HEK293 (cell line): ENCODE measurements around the gene SEC23B.

Experiments
- KLF16 ChIP-seq: fragments of 450-650 bp; formaldehyde crosslinking; IDR thresholded peaks from 2 replicates; pipeline ENCODE4 v1.5.1; 2017; ENCODE audit warnings: missing biosample characterization, missing genetic modification characterization
- SP7 ChIP-seq: fragments of 450-650 bp; formaldehyde crosslinking; IDR thresholded peaks from 2 replicates; pipeline ENCODE4 v1.5.1; 2016; ENCODE audit warnings: missing biosample characterization, missing genetic modification characterization
- TCF7L2 ChIP-seq: IDR thresholded peaks from 2 replicates; pipeline ENCODE4 v1.6.1; 2011; ENCODE audit warnings: low read depth, mild to moderate bottlenecking, inconsistent platforms, low read length, moderate library complexity, borderline replicate concordance
- YY1 ChIP-seq: fragments of 450-650 bp; formaldehyde crosslinking; IDR thresholded peaks from 2 replicates; pipeline ENCODE4 v1.5.1; 2018; ENCODE audit warnings: missing biosample characterization, missing genetic modification characterization
- ZNF174 ChIP-seq: fragments of 450-650 bp; formaldehyde crosslinking; IDR thresholded peaks from 2 replicates; pipeline ENCODE4 v1.5.0; 2017; ENCODE audit warnings: missing biosample characterization, mild to moderate bottlenecking, missing genetic modification characterization
- ZNF324 ChIP-seq: fragments of 450-650 bp; formaldehyde crosslinking; IDR thresholded peaks from 2 replicates; pipeline ENCODE4 v1.5.1; 2016; ENCODE audit warnings: missing biosample characterization, missing genetic modification characterization
- ZNF768 ChIP-seq: fragments of 450-650 bp; formaldehyde crosslinking; IDR thresholded peaks from 2 replicates; pipeline ENCODE4 v1.5.1; 2018; ENCODE audit warnings: missing biosample characterization, mild to moderate bottlenecking, missing genetic modification characterization
- TF ChIP-seq, protein P1 (sequence below): fragments of 450-650 bp; formaldehyde crosslinking; IDR thresholded peaks from 2 replicates; pipeline ENCODE4 v1.5.1; 2016; ENCODE audit warnings: missing biosample characterization, missing genetic modification characterization
- TF ChIP-seq, protein P2 (sequence below): fragments of 450-650 bp; formaldehyde crosslinking; IDR thresholded peaks from 2 replicates; pipeline ENCODE4 v1.5.0; 2017; ENCODE audit warnings: missing biosample characterization, missing genetic modification characterization, borderline replicate concordance
- TF ChIP-seq, protein P3 (sequence below): fragments of 450-650 bp; formaldehyde crosslinking; IDR thresholded peaks from 2 replicates; pipeline ENCODE4 v1.5.1; 2016; ENCODE audit warnings: missing biosample characterization, missing genetic modification characterization
- TF ChIP-seq, protein P4 (sequence below): fragments of 450-650 bp; formaldehyde crosslinking; IDR thresholded peaks from 2 replicates; pipeline ENCODE4 v1.5.1; 2016; ENCODE audit warnings: missing biosample characterization, missing genetic modification characterization
- TF ChIP-seq, protein P5 (sequence below): sonication (generic); formaldehyde crosslinking; IDR thresholded peaks from 2 replicates; pipeline ENCODE4 v1.8.1; 2022; ENCODE audit warnings: mild to moderate bottlenecking, moderate library complexity, missing genetic modification reagents

DNA sequence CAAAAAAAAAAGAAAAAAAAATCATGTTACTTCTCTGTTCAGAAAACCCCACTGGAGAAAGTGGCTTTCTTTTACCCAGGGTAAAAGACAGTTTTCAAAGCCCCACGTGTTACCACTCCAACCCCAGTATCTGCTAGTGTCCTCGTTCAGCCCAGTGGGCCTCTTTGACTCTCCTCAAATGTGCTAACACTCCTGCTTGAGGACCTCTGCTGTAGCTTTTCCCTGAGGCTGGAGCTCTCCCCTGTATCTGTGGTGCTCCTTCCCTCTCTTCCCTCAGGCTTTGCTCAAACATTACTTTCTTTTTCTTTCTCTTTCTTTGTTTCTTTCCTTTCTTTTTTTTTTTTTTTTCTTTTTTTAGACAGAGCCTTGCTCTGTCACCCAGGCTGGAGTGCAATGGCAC, 15.3 kb downstream of the SEC23B start:
- TF ChIP-seq, protein P1, sequence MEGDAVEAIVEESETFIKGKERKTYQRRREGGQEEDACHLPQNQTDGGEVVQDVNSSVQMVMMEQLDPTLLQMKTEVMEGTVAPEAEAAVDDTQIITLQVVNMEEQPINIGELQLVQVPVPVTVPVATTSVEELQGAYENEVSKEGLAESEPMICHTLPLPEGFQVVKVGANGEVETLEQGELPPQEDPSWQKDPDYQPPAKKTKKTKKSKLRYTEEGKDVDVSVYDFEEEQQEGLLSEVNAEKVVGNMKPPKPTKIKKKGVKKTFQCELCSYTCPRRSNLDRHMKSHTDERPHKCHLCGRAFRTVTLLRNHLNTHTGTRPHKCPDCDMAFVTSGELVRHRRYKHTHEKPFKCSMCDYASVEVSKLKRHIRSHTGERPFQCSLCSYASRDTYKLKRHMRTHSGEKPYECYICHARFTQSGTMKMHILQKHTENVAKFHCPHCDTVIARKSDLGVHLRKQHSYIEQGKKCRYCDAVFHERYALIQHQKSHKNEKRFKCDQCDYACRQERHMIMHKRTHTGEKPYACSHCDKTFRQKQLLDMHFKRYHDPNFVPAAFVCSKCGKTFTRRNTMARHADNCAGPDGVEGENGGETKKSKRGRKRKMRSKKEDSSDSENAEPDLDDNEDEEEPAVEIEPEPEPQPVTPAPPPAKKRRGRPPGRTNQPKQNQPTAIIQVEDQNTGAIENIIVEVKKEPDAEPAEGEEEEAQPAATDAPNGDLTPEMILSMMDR (tag by site-specific recombination), result no peak
- TF ChIP-seq ZNF174 (no peak), ZNF324 (tag by site-specific recombination) (no peak), ZNF768 (tag by site-specific recombination) (no peak), SP7 (no peak), YY1 (tag by site-specific recombination) (no peak), TCF7L2 (no peak), KLF16 (tag by site-specific recombination) (no peak)
- TF ChIP-seq, protein P2, sequence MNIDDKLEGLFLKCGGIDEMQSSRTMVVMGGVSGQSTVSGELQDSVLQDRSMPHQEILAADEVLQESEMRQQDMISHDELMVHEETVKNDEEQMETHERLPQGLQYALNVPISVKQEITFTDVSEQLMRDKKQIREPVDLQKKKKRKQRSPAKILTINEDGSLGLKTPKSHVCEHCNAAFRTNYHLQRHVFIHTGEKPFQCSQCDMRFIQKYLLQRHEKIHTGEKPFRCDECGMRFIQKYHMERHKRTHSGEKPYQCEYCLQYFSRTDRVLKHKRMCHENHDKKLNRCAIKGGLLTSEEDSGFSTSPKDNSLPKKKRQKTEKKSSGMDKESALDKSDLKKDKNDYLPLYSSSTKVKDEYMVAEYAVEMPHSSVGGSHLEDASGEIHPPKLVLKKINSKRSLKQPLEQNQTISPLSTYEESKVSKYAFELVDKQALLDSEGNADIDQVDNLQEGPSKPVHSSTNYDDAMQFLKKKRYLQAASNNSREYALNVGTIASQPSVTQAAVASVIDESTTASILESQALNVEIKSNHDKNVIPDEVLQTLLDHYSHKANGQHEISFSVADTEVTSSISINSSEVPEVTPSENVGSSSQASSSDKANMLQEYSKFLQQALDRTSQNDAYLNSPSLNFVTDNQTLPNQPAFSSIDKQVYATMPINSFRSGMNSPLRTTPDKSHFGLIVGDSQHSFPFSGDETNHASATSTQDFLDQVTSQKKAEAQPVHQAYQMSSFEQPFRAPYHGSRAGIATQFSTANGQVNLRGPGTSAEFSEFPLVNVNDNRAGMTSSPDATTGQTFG (tag by site-specific recombination), result no peak
- TF ChIP-seq, protein P3, sequence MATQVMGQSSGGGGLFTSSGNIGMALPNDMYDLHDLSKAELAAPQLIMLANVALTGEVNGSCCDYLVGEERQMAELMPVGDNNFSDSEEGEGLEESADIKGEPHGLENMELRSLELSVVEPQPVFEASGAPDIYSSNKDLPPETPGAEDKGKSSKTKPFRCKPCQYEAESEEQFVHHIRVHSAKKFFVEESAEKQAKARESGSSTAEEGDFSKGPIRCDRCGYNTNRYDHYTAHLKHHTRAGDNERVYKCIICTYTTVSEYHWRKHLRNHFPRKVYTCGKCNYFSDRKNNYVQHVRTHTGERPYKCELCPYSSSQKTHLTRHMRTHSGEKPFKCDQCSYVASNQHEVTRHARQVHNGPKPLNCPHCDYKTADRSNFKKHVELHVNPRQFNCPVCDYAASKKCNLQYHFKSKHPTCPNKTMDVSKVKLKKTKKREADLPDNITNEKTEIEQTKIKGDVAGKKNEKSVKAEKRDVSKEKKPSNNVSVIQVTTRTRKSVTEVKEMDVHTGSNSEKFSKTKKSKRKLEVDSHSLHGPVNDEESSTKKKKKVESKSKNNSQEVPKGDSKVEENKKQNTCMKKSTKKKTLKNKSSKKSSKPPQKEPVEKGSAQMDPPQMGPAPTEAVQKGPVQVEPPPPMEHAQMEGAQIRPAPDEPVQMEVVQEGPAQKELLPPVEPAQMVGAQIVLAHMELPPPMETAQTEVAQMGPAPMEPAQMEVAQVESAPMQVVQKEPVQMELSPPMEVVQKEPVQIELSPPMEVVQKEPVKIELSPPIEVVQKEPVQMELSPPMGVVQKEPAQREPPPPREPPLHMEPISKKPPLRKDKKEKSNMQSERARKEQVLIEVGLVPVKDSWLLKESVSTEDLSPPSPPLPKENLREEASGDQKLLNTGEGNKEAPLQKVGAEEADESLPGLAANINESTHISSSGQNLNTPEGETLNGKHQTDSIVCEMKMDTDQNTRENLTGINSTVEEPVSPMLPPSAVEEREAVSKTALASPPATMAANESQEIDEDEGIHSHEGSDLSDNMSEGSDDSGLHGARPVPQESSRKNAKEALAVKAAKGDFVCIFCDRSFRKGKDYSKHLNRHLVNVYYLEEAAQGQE (tag by site-specific recombination), result no peak
- TF ChIP-seq, protein P4, sequence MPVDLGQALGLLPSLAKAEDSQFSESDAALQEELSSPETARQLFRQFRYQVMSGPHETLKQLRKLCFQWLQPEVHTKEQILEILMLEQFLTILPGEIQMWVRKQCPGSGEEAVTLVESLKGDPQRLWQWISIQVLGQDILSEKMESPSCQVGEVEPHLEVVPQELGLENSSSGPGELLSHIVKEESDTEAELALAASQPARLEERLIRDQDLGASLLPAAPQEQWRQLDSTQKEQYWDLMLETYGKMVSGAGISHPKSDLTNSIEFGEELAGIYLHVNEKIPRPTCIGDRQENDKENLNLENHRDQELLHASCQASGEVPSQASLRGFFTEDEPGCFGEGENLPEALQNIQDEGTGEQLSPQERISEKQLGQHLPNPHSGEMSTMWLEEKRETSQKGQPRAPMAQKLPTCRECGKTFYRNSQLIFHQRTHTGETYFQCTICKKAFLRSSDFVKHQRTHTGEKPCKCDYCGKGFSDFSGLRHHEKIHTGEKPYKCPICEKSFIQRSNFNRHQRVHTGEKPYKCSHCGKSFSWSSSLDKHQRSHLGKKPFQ (tag by site-specific recombination), result no peak
- TF ChIP-seq, protein P5, sequence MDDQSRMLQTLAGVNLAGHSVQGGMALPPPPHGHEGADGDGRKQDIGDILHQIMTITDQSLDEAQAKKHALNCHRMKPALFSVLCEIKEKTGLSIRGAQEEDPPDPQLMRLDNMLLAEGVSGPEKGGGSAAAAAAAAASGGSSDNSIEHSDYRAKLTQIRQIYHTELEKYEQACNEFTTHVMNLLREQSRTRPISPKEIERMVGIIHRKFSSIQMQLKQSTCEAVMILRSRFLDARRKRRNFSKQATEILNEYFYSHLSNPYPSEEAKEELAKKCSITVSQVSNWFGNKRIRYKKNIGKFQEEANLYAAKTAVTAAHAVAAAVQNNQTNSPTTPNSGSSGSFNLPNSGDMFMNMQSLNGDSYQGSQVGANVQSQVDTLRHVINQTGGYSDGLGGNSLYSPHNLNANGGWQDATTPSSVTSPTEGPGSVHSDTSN (CRISPR knock-in tag), result no peak
